Brain microvascular endothelial cell (primary cell): ENCODE results near the gene FAM227B.
"Not testable (repeated sequence)": the region's sequence is repeated elsewhere in the genome, so short reads cannot be mapped to it uniquely, and the experiment has no call there.

Experiments used
- DNase-seq: peaks from one replicate; pipeline ENCODE4 v3.0.0-alpha.2; 2020
- H3K27ac ChIP-seq: fragments of 250-450 bp; sonication (Bioruptor Pico); 2 replicates; pipeline ENCODE4 v1.5.1; 2020; ENCODE audit warnings: mild to moderate bottlenecking, moderate library complexity
- H3K27me3 ChIP-seq: fragments of 250-450 bp; sonication (Bioruptor Pico); replicated peaks from 2 replicates; pipeline ENCODE4 v1.5.1; 2020; ENCODE audit warnings: mild to moderate bottlenecking
- H3K36me3 ChIP-seq: fragments of 250-450 bp; sonication (Bioruptor Pico); replicated peaks from 2 replicates; pipeline ENCODE4 v1.5.1; 2020; ENCODE audit warnings: mild to moderate bottlenecking
- H3K4me3 ChIP-seq: 2 replicates; pipeline ENCODE4 v1.5.1; 2011; ENCODE audit warnings: low read depth, mild to moderate bottlenecking, control low read depth, low read length, moderate library complexity
- CTCF ChIP-seq: IDR thresholded peaks from 2 replicates; pipeline ENCODE4 v1.5.1; 2011; ENCODE audit warnings: low read depth, mild to moderate bottlenecking, moderate library complexity, low read length, control low read depth, inconsistent platforms; ENCODE audit errors: missing control alignments
- in situ Hi-C: cut with HindIII; loops from 2 replicates; pipeline ENCODE4 v1.10.0; 2017; ENCODE audit warnings: low sequenced_read_pairs, low pct_ligation_motif_present

Gene FAM227B

GRCh38 chr15:49361370-49361769, 259.2 kb downstream of the FAM227B start:
- Histone ChIP-seq H3K27me3 (no peaks in the 10 kb centered on the region), H3K27ac (no peak overlapping the region), H3K36me3 (no peaks in the 10 kb centered on the region), H3K4me3 (no peak overlapping the region)
- no peak for TF ChIP-seq CTCF
- no peak for DNase-seq
- in situ Hi-C loops = no loop called here

GRCh38 chr15:49354439-49354838, 266.2 kb downstream of the FAM227B start:
- H3K4me3 ChIP-seq, in situ Hi-C loops, H3K27ac ChIP-seq, H3K36me3 ChIP-seq, DNase-seq, H3K27me3 ChIP-seq: not testable (repeated sequence)

- TF ChIP-seq CTCF = no peak
- H3K27ac ChIP-seq = no peak overlapping the region
Measured at GRCh38 chr15:49343546-49343945, 277.1 kb downstream of the FAM227B start.

GRCh38 chr15:49339656-49340055, 281.0 kb downstream of the FAM227B start:
- no peak overlapping the region for H3K27ac ChIP-seq
- in situ Hi-C loops = no loop called here
- H3K27me3 ChIP-seq = no peaks in the 10 kb centered on the region
- H3K4me3 ChIP-seq = no peak overlapping the region
- no peak for TF ChIP-seq CTCF
- DNase-seq = no peak
- H3K36me3 ChIP-seq = no peaks in the 10 kb centered on the region

More at GRCh38 chr15:49343546-49343945, 277.1 kb downstream of the FAM227B start:
- DNase-seq = no peak
- Histone ChIP-seq H3K4me3 (no peak overlapping the region), H3K36me3 (no peaks in the 10 kb centered on the region), H3K27me3 (no peaks in the 10 kb centered on the region)
- in situ Hi-C loops = no loop called here

GRCh38 chr15:49331951-49332350, 288.7 kb downstream of the FAM227B start:
- Histone ChIP-seq H3K27ac (no peak overlapping the region), H3K27me3 (no peaks in the 10 kb centered on the region), H3K36me3 (no peaks in the 10 kb centered on the region), H3K4me3 (no peak overlapping the region)
- peak; percentile 4 for DNase-seq
- TF ChIP-seq CTCF = no peak
- in situ Hi-C loops = no loop called here

GRCh38 chr15:49331442-49331841, 289.2 kb downstream of the FAM227B start:
- no peaks in the 10 kb centered on the region for H3K27me3 ChIP-seq
- H3K36me3 ChIP-seq = no peaks in the 10 kb centered on the region
- in situ Hi-C loops = no loop called here
- no peak overlapping the region for H3K4me3 ChIP-seq
- H3K27ac ChIP-seq = no peak overlapping the region
- no peak for TF ChIP-seq CTCF
- DNase-seq = no peak
